ENCODE data around the gene DBNDD2.

Gene DBNDD2

DNA sequence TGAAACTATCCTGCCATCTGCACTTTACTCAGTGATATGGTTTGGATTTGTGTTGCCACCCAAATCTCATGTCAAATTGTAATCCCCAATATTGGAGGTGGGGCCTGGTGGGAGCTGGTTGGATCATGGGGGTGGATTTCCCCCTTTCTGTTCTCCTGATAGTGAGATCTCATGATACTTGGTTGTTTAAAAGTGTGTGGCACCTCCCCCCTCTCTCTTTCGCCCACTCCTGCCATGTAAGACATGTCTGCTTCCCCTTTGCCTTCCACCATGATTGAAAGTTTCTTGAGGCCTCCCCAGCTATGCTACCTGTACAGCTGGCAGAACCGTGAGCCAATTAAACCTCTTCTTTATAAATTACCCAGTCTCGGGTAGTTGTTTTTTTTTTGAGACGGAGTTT lies 25.9 kb downstream of the DBNDD2 start:
- WGBS, 2 experiments (ENCODE audit: insufficient coverage in 2 of 2): 100% methylated on average over 1 to 2 of the region's 4 CpGs
- Histone ChIP-seq H3K4me3 (ENCODE audit: extremely low read depth, insufficient read depth, low read length, poor library complexity, severe bottlenecking) (no peak overlapping the region), H3K36me3 (ENCODE audit: control insufficient read depth, insufficient read depth, low read length) (no peaks in the 10 kb centered on the region), H3K4me1 (ENCODE audit: control insufficient read depth, insufficient read depth, low read length, poor library complexity, severe bottlenecking) (no peaks in the 10 kb centered on the region), H3K9me3 (ENCODE audit: control insufficient read depth, low read length) (no peaks in the 10 kb centered on the region), H3K27ac (ENCODE audit: low read depth, low read length, severe bottlenecking) (no peak overlapping the region)

DNA sequence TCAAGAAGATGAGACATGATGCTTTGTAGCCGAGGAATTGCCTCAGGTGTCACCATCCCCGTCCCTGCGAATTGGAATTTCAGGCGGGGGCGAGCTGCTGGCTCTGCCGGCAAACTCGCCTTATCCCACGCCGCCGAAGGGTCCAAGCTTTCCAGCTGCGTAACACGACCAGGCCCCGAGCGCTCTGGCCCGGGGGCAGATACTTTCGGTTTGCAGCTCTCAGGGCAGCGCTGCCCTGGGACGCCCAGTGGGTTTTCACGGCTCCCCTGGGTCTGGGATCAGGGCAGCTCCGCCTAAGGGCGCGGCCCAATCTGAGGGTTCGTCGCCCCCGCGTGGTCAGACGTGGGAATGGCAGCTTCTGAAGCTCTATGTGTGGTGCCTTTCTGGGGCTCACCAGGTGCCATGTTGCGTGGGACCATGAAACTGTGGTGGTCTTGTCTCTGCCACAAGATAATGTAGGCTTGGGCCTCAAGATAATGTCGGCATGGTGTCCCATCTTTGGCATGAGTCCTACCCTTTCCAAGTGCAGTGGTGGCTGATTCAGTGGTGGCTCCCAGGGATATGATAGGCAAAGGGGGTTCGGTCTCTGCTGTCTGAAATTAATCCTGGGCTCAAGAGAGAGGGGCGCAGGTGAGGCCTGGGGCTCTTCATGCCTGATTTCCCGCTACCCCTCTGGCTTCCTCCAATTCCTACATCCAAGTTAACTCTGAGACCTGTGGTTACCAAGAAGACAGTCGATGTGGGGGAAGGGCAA lies 28.8 kb downstream of the DBNDD2 start:
- H3K36me3 ChIP-seq (ENCODE audit: control insufficient read depth, insufficient read depth, low read length): no peaks in the 10 kb centered on the region
- H3K9me3 ChIP-seq (ENCODE audit: control insufficient read depth, low read length): no peaks in the 10 kb centered on the region
- no peak overlapping the region for H3K27ac ChIP-seq (ENCODE audit: low read depth, low read length, severe bottlenecking)
- WGBS, 2 experiments (ENCODE audit: insufficient coverage in 2 of 2): 8 to 10% methylated on average over 29 to 30 of the region's 33 CpGs
- H3K4me1 ChIP-seq (ENCODE audit: control insufficient read depth, insufficient read depth, low read length, poor library complexity, severe bottlenecking): no peaks in the 10 kb centered on the region
- peak overlapping the region; percentile 31 for H3K4me3 ChIP-seq (ENCODE audit: extremely low read depth, insufficient read depth, low read length, poor library complexity, severe bottlenecking)

DNA sequence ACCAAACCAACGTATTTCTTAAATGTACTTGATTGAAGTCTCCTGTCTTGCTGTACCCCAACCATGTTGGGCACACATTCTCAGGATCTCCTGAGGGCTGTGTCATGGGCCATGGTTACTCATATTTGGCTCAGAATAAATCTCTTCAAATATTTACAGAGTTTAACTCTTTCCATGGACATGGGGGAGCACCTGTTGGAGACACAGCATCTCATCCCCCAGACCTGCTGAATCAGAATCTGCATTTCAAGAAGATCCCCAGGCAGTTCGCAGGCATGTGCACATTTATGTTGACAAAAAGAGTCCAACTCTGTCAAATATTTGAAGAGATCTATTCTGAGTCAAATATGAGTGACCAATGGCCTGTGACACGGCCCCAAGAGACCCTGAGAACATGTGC lies 32.3 kb downstream of the DBNDD2 start:
- 77 to 91% methylated on average over 2 to 3 of the region's 3 CpGs for WGBS, 2 experiments (ENCODE audit: insufficient coverage in 2 of 2)
- H3K9me3 ChIP-seq (ENCODE audit: control insufficient read depth, low read length): no peaks in the 10 kb centered on the region
- H3K36me3 ChIP-seq (ENCODE audit: control insufficient read depth, insufficient read depth, low read length): no peaks in the 10 kb centered on the region
- no peak overlapping the region for H3K4me3 ChIP-seq (ENCODE audit: extremely low read depth, insufficient read depth, low read length, poor library complexity, severe bottlenecking)
- no peaks in the 10 kb centered on the region for H3K4me1 ChIP-seq (ENCODE audit: control insufficient read depth, insufficient read depth, low read length, poor library complexity, severe bottlenecking)
- H3K27ac ChIP-seq (ENCODE audit: low read depth, low read length, severe bottlenecking): no peak overlapping the region

DNA sequence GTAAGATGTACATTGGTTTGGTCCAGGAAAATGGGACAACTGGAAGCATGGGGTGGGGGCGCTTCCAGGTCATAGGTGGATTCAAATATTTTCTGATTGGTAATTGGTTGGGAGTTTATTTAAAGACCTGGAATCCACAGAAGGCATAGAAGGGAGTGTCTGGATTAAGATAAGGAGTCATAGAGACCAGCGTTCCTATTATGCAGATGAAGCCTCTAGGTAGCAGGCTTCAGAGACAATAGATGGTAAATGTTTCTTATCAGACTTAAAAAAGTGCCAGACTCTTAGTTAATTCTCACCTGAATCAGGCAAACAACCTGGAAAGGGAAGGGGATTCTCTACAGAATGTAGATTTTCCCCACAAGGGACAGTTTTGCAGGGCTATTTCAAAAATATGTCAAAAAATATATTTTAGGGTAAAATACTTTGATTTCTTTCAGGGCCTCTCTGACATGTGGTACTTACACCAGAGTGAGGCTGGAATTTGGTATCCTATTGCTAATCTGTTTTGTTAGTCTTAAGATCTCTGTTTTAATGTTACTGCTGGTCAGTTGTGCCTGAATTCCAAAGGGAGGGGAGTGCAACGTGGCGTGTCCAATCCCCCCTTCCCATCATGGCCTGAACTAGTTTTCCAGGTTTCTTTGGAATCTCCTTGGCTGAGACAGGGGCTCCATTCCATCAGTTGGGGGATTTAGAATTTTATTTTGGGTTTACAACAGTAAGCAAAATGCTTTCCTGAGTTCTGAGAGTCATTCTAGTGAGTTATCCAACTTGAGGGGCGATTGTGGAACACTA lies 33.0 kb downstream of the DBNDD2 start:
- H3K4me3 ChIP-seq (ENCODE audit: extremely low read depth, insufficient read depth, low read length, poor library complexity, severe bottlenecking): no peak overlapping the region
- H3K36me3 ChIP-seq (ENCODE audit: control insufficient read depth, insufficient read depth, low read length): no peaks in the 10 kb centered on the region
- no peaks in the 10 kb centered on the region for H3K9me3 ChIP-seq (ENCODE audit: control insufficient read depth, low read length)
- H3K4me1 ChIP-seq (ENCODE audit: control insufficient read depth, insufficient read depth, low read length, poor library complexity, severe bottlenecking): no peaks in the 10 kb centered on the region
- 73 to 92% methylated on average over 3 of the region's 5 CpGs for WGBS, 2 experiments (ENCODE audit: insufficient coverage in 2 of 2)
- no peak overlapping the region for H3K27ac ChIP-seq (ENCODE audit: low read depth, low read length, severe bottlenecking)

DNA sequence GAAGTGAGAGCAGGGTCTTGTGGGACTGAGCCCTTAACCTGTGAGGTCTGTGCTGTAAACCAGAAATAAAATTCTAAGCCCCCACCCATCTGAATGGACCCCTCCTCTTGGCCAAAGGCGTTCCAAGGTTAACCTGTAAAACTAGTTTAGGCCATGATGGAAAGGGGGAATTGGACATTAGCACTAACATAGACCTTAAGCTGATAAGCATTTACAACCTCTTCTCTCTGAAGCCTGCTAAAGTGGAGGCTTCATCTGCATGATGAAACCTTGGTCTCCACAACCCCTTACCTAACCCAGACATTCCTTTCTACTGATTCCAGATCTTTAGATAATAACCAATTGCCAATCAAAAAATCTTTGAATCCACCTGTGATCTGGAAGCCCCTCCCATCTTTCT lies 33.7 kb downstream of the DBNDD2 start:
- no peaks in the 10 kb centered on the region for H3K36me3 ChIP-seq (ENCODE audit: control insufficient read depth, insufficient read depth, low read length)
- no peak overlapping the region for H3K4me3 ChIP-seq (ENCODE audit: extremely low read depth, insufficient read depth, low read length, poor library complexity, severe bottlenecking)
- no peak overlapping the region for H3K27ac ChIP-seq (ENCODE audit: low read depth, low read length, severe bottlenecking)
- no CpG with 5 or more reads among the region's 1 CpG for WGBS, 2 experiments (ENCODE audit: insufficient coverage in 2 of 2)
- H3K4me1 ChIP-seq (ENCODE audit: control insufficient read depth, insufficient read depth, low read length, poor library complexity, severe bottlenecking): no peaks in the 10 kb centered on the region
- no peaks in the 10 kb centered on the region for H3K9me3 ChIP-seq (ENCODE audit: control insufficient read depth, low read length)

DNA sequence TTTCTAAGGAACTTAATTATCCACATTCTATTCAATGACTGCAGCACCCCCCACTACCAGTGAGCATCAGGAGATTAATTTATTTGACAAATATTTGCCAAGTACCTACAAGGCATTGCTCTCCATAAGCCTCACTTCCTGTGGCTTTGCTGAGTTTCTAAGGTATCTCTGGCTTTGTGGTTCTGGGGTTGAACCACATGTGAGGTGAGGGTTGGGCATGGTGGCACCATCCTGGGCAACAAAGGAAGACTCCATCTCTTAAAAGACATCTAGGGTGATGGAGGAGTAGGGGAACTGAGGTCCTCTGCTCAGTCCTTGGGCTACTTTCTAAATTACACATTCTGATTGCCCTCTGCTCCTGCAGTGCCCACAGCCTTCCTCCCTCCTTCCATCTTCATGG lies 36.0 kb downstream of the DBNDD2 start:
- Histone ChIP-seq H3K36me3 (ENCODE audit: control insufficient read depth, insufficient read depth, low read length) (no peaks in the 10 kb centered on the region), H3K27ac (ENCODE audit: low read depth, low read length, severe bottlenecking) (no peak overlapping the region), H3K9me3 (ENCODE audit: control insufficient read depth, low read length) (no peaks in the 10 kb centered on the region), H3K4me1 (ENCODE audit: control insufficient read depth, insufficient read depth, low read length, poor library complexity, severe bottlenecking) (no peaks in the 10 kb centered on the region), H3K4me3 (ENCODE audit: extremely low read depth, insufficient read depth, low read length, poor library complexity, severe bottlenecking) (no peak overlapping the region)

DNA sequence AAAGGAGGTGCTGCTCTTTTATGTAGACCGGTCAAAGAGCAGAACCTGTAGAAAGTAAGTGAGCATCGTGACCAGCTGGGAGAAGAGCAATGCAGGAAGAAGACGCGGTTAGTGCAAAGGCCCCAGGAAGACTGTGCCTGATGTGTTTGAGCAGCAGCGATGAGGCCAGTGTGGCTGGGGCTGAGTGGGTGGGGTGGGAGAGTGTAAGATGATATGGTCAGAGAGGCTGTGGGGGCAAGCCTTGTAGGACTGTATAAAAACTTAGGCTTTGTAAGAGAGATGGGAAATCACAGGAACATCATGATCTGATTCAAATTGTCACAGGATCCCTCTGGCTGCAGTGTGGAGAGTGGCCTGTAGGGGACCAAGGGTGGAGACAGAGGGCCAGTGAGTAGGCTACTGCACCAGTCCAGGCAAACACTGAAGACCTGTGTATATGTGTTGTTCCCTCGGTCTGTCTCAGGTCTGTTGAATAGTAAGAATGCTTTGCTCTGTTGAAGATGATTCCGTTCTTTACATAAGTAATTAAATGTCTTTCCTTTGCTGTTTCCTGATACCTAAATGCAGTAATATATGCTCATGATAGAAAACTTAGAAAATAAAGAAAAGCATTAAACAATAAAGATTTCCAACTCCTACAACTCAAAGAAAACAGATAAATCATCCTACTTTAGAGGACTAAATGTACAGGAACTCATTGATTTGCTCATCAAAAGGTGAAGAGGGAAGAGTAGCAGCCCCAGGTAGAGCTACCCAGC lies 37.9 kb downstream of the DBNDD2 start:
- Histone ChIP-seq H3K27ac (ENCODE audit: low read depth, low read length, severe bottlenecking) (no peak overlapping the region), H3K9me3 (ENCODE audit: control insufficient read depth, low read length) (no peaks in the 10 kb centered on the region), H3K4me1 (ENCODE audit: control insufficient read depth, insufficient read depth, low read length, poor library complexity, severe bottlenecking) (no peaks in the 10 kb centered on the region), H3K36me3 (ENCODE audit: control insufficient read depth, insufficient read depth, low read length) (no peaks in the 10 kb centered on the region), H3K4me3 (ENCODE audit: extremely low read depth, insufficient read depth, low read length, poor library complexity, severe bottlenecking) (no peak overlapping the region)
- 70 to 73% methylated on average over 5 to 6 of the region's 7 CpGs for WGBS, 2 experiments (ENCODE audit: insufficient coverage in 2 of 2)

DNA sequence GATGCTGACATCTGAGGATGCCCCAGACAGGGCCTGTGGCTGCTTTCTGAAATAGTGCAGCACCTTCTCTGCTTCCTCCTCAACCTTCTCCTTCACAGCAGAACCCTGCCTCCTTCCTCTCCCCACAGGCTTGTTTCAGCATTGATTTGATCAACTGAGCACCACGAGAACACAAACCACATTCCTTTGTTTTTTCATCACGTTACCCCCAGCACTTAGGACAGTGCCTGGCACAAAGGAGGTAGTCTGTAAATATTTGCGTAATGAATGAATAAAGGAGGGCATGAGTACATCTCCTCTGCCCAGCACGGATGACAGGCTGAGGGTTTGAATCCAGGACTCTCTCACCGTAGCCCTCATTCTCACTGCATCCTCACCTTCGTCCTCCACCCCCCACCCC lies 40.2 kb downstream of the DBNDD2 start:
- H3K4me3 ChIP-seq (ENCODE audit: extremely low read depth, insufficient read depth, low read length, poor library complexity, severe bottlenecking): no peak overlapping the region
- no peaks in the 10 kb centered on the region for H3K36me3 ChIP-seq (ENCODE audit: control insufficient read depth, insufficient read depth, low read length)
- WGBS, 2 experiments (ENCODE audit: insufficient coverage in 2 of 2): 100% methylated on average over 1 of the region's 6 CpGs; no CpG with 5 or more reads in 1 of the 2 experiments
- no peak overlapping the region for H3K27ac ChIP-seq (ENCODE audit: low read depth, low read length, severe bottlenecking)
- H3K9me3 ChIP-seq (ENCODE audit: control insufficient read depth, low read length): no peaks in the 10 kb centered on the region
- H3K4me1 ChIP-seq (ENCODE audit: control insufficient read depth, insufficient read depth, low read length, poor library complexity, severe bottlenecking): no peaks in the 10 kb centered on the region

DNA sequence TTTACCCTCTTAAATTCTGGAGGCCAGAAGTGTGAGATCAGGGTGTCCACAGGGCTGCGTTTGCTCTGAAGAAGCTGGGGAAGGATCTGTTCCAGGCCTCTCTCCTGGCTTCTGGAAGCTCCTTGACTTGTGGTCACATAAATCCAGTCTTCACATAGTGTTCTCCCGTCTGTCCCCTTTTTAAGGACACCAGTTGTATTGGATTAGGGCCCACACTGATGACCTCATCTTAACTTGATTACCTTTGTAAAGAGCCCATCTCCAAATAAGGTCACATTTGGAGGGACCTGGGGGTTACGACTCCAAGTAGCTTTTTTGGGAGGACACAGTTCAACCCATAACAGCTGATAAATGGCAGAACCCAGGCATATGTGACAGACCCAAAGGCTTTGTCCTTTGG lies 41.4 kb downstream of the DBNDD2 start:
- no peaks in the 10 kb centered on the region for H3K4me1 ChIP-seq (ENCODE audit: control insufficient read depth, insufficient read depth, low read length, poor library complexity, severe bottlenecking)
- no peak overlapping the region for H3K27ac ChIP-seq (ENCODE audit: low read depth, low read length, severe bottlenecking)
- no peaks in the 10 kb centered on the region for H3K9me3 ChIP-seq (ENCODE audit: control insufficient read depth, low read length)
- no peaks in the 10 kb centered on the region for H3K36me3 ChIP-seq (ENCODE audit: control insufficient read depth, insufficient read depth, low read length)
- H3K4me3 ChIP-seq (ENCODE audit: extremely low read depth, insufficient read depth, low read length, poor library complexity, severe bottlenecking): no peak overlapping the region
- 78 to 96% methylated on average over 2 to 3 of the region's 3 CpGs for WGBS, 2 experiments (ENCODE audit: insufficient coverage in 2 of 2)

DNA sequence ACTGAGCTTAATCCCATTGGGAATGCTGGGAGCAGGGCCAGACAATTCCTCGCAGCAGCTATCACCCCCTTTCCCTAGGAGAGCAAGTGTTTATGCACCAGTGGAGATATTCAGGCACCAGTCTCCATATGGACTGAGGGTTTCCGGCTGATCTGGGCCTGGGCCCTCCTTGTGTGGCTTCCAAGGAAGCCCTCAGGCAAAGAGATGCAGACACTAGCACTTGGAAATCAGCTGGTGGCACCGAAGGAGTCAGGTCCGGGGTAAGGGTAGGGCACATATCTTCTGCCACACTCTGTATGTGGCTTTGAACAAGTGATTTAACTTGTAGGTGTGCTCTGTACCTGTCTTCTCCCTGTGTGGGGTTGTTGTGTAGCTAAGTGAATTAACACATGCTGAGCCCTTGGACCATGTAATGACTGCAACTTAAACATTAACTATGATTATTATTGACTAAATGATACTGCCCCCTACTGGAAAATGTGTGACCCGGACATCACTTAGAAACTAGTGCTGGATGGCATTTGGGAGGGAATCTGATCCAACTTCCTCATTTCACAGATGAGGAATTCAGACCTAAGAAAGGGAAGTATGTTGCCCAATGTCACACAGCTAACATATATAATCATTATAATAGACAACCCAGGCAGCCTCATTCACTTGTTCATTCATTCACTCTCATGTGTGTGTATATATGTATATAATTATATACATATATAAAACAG lies 42.2 kb downstream of the DBNDD2 start:
- Histone ChIP-seq H3K4me1 (ENCODE audit: control insufficient read depth, insufficient read depth, low read length, poor library complexity, severe bottlenecking) (no peaks in the 10 kb centered on the region), H3K4me3 (ENCODE audit: extremely low read depth, insufficient read depth, low read length, poor library complexity, severe bottlenecking) (no peak overlapping the region), H3K27ac (ENCODE audit: low read depth, low read length, severe bottlenecking) (no peak overlapping the region), H3K36me3 (ENCODE audit: control insufficient read depth, insufficient read depth, low read length) (no peaks in the 10 kb centered on the region), H3K9me3 (ENCODE audit: control insufficient read depth, low read length) (no peaks in the 10 kb centered on the region)
- WGBS, 2 experiments (ENCODE audit: insufficient coverage in 2 of 2): 80 to 87% methylated on average over 4 of the region's 5 CpGs

Measured in mesodermal cell (in vitro differentiated cells).